K562 (cell line): ENCODE measurements around the gene TACC3. TPM values are rescaled to one million over a fixed set of nuclear protein-coding genes. Genes with fewer than 3 reads are reported as not detected.

ENCODE experiments used
- CTCF ChIP-seq, 3 experiments: IDR thresholded peaks in 2 of 3; conservative IDR thresholded peaks in 1 of 3; 2 replicates each; pipeline ENCODE4 v1.5.1; 2011 to 2012; ENCODE audit warnings: low read length in 3 of 3, mild to moderate bottlenecking in 3 of 3, control low read depth in 2 of 3, improper control_type of control experiment in 1 of 3, inconsistent platforms in 1 of 3, low read depth in 1 of 3, mixed read lengths in 1 of 3, moderate library complexity in 1 of 3; ENCODE audit not compliant: insufficient read depth in 2 of 3
- HDAC8 ChIP-seq: fragments of 450-650 bp; IDR thresholded peaks from 2 replicates; pipeline ENCODE4 v1.6.1; 2016; ENCODE audit warnings: mild to moderate bottlenecking, missing genetic modification characterization, moderate library complexity, missing compliant biosample characterization
- HNRNPUL1 ChIP-seq: fragments of 200-400 bp; formaldehyde crosslinking; IDR thresholded peaks from 2 replicates; pipeline ENCODE4 v1.6.1; 2017; ENCODE audit warnings: low read length
- JUNB ChIP-seq: fragments of 450-650 bp; formaldehyde crosslinking; conservative IDR thresholded peaks from 2 replicates; pipeline ENCODE4 v1.4.0; 2020; ENCODE audit warnings: mild to moderate bottlenecking
- NFE2L1 ChIP-seq: fragments of 450-650 bp; IDR thresholded peaks from 2 replicates; pipeline ENCODE4 v1.6.1; 2016; ENCODE audit warnings: missing genetic modification characterization, low read depth, mild to moderate bottlenecking, missing compliant biosample characterization, moderate library complexity, borderline replicate concordance
- PRDM10 ChIP-seq: fragments of 450-650 bp; IDR thresholded peaks from 2 replicates; pipeline ENCODE4 v1.6.1; 2018; ENCODE audit not compliant: partially characterized antibody
- STAG1 ChIP-seq: sonication (generic); formaldehyde crosslinking; IDR thresholded peaks from 2 replicates; pipeline ENCODE4 v1.5.0; 2020; ENCODE audit warnings: missing genetic modification reagents, borderline replicate concordance
- TFAM ChIP-seq: fragments of 250-450 bp; sonication (Bioruptor Pico); conservative IDR thresholded peaks from 2 replicates; pipeline ENCODE4 v1.5.0; 2021; ENCODE audit warnings: mild to moderate bottlenecking, moderate library complexity
- USF2 ChIP-seq: sonication (generic); formaldehyde crosslinking; IDR thresholded peaks from 2 replicates; pipeline ENCODE4 v1.5.0; 2020; ENCODE audit warnings: missing genetic modification reagents
- ZNF165 ChIP-seq: fragments of 250-450 bp; sonication (Bioruptor Pico); IDR thresholded peaks from 2 replicates; pipeline ENCODE4 v1.4.0; 2020; ENCODE audit warnings: borderline replicate concordance
- ZNF592 ChIP-seq: fragments of 450-650 bp; IDR thresholded peaks from 2 replicates; pipeline ENCODE4 v1.6.1; 2017; ENCODE audit warnings: antibody characterized with exemption, mild to moderate bottlenecking
- polyA plus RNA-seq, 8 experiments: library from polyadenylated mRNA; depleted of rRNA in 4 of 8; stranded (reverse) in 5 of 8; unstranded in 3 of 8; fragments of >200 nt; fragmentation: Nextera tagmentation in 2 of 8; fragmentation: Illumina TruSeq in 1 of 8; extraction: Ambion mirVana in 2 of 8; extraction: Trizol in 1 of 8; gene quantifications; 2 replicates each; pipeline versions ENCODE4 v1.2.1 to v1.2.3, GENCODE V29; 2011 to 2014; ENCODE audit warnings: inconsistent platforms in 1 of 8, missing spikeins in 1 of 8
- total RNA-seq, 7 experiments: library from RNA; depleted of rRNA in 6 of 7; stranded (reverse); fragments of >200 nt in 6 of 7; fragmentation: Illumina TruSeq in 2 of 7; extraction: Trizol in 2 of 7; gene quantifications; 2 replicates each; pipeline versions ENCODE4 v1.2.1 to v1.2.3, GENCODE V29; 2011 to 2021; ENCODE audit warnings: low replicate concordance in 1 of 7
- TF ChIP-seq, protein P1 (sequence below): sonication (generic); formaldehyde crosslinking; IDR thresholded peaks from 2 replicates; pipeline ENCODE4 v1.8.0; 2022; ENCODE audit warnings: mild to moderate bottlenecking, missing genetic modification reagents
- TF ChIP-seq, protein P2 (sequence below): fragments of 250-450 bp; sonication (Bioruptor Pico); IDR thresholded peaks from 2 replicates; pipeline ENCODE4 v1.5.1; 2021; ENCODE audit warnings: mild to moderate bottlenecking
- TF ChIP-seq, protein P3 (sequence below): sonication (generic); formaldehyde crosslinking; IDR thresholded peaks from 2 replicates; pipeline ENCODE4 v1.9.0; 2022; ENCODE audit warnings: mild to moderate bottlenecking, missing genetic modification reagents

Gene TACC3
- total and polyA plus RNA-seq, 9 of the 15 experiments (the other 6 are each of a cell fraction or from before 2014, with no cell fraction given) = 1.9 to 122 (median 55.6) TPM

DNA sequence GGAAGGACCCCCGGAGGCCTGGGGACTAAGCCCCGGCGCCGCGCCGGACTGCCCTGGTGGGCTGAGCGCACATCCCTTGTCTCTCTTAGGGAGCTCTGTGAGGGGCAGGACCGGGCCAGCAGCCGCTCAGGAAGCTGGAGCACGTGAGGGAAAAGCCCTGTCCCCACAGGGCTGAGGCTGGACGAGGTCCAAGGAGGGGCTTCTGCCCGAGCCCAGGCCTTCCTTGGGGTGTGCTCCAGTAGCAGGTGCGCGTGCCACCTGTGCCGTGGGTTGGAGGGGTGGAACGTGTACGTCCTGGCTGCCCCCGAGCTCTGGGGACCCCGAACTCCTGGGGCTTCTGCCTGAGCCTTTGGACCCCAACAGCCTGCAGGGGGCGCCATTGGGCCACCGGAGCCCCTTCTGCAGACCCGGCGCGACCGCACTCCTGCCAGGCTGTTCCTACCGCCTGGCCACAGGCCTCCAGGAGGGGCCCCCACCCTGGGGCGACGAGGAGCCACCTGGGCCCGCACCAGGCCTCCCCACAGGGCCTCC, 27.2 kb downstream of the TACC3 start (continued):
- TF ChIP-seq CTCF (IDR thresholded peaks at IDR 0.05 in 2 of 3, conservative IDR thresholded peaks at IDR 0.05 in 1 of 3; ENCODE audit: insufficient read depth in 2 of 3, low read depth in 1 of 3, low read length in 3 of 3) (peak; percentile 88 to 96 (median 90)), PRDM10 (no peak), HNRNPUL1 (no peak), ZNF592 (no peak), TFAM (no peak), NFE2L1 (tag) (no peak), HDAC8 (no peak), STAG1 (CRISPR knock-in tag) (peak; percentile 91), ZNF165 (CRISPR knock-in tag) (no peak), USF2 (CRISPR knock-in tag) (peak; percentile 62), JUNB (CRISPR knock-in tag) (no peak)
- TF ChIP-seq, protein P1, sequence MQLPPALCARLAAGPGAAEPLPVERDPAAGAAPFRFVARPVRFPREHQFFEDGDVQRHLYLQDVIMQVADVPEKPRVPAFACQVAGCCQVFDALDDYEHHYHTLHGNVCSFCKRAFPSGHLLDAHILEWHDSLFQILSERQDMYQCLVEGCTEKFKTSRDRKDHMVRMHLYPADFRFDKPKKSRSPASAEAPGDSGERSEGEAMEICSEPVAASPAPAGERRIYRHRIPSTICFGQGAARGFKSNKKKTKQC = peak; percentile 84; the same call in 1 of the 2 replicates
- TF ChIP-seq, protein P2, sequence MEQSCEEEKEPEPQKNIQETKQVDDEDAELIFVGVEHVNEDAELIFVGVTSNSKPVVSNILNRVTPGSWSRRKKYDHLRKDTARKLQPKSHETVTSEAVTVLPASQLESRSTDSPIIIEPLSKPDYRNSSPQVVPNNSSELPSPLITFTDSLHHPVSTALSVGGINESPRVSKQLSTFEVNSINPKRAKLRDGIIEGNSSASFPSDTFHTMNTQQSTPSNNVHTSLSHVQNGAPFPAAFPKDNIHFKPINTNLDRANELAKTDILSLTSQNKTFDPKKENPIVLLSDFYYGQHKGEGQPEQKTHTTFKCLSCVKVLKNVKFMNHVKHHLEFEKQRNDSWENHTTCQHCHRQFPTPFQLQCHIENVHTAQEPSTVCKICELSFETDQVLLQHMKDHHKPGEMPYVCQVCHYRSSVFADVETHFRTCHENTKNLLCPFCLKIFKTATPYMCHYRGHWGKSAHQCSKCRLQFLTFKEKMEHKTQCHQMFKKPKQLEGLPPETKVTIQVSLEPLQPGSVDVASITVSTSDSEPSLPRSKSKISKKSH = no peak
- TF ChIP-seq, protein P3, sequence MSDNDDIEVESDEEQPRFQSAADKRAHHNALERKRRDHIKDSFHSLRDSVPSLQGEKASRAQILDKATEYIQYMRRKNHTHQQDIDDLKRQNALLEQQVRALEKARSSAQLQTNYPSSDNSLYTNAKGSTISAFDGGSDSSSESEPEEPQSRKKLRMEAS (CRISPR knock-in tag) = peak; percentile 64
